Stimulated activated CD8-positive, alpha-beta memory T cell treated with anti-CD3 and anti-CD28 coated beads, Interleukin-15, amount 100 ng/mL, for 48 hours (primary cell): ENCODE measurements around the gene ZFP1.

ENCODE experiments used
- DNase-seq, 2 donors: peaks; one replicate each; pipeline ENCODE4 v3.0.0-alpha.2; 2020; ENCODE audit warnings: low read depth in 2 of 2

The ZFP1 gene

GRCh38 chr16:75152635-75153034 lies 4.3 kb downstream of the ZFP1 start:
- no peak for DNase-seq

- DNase-seq = no peak
Observed at GRCh38 chr16:75160386-75160785, 12.1 kb downstream of the ZFP1 start.

- DNase-seq = no peak
Observed at GRCh38 chr16:75169899-75170405, 21.6 kb downstream of the ZFP1 start.

GRCh38 chr16:75172578-75172977 lies 24.3 kb downstream of the ZFP1 start:
- no peak for DNase-seq

DNA sequence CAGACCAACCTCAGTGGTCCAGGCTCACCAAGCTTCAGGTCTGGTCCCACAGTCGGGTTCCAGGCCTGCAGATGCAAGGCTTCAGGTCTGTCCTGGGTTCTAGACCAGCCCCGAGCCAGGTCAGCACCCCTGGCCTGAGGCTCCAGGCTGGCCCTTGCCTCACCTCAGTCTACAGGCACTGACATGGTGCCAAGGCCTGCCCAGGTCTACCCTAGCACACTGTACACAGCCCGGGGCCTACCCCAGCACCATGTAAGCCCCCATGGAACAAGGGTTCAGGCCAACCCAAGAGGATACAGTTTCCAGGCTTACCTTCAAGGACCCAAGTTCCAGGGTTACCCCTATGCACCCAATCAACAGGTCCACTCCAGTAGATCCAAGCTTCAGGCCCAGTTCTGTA lies 26.8 kb downstream of the ZFP1 start:
- DNase-seq = no peak

DNA sequence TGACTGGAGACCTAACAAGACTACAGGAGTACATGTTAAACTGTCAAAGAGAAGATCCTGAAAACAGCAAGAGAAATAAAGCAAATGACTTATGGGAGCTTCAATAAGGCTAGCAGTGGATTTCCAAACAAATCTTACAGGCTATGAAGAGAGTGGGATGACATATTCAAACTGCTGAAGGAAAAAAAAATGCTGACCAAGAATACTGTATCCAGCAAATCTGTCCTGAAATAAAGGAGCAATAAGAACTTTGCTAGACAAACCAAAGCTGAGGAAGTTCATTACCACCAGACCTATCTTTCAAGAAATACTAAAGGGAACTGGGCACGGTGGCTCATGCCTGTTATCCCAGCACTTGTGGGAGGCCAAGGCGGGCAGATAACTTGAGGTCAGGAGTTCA lies 28.6 kb downstream of the ZFP1 start:
- DNase-seq = no peak

GRCh38 chr16:75179208-75179607 lies 30.9 kb downstream of the ZFP1 start:
- DNase-seq = no peak

GRCh38 chr16:75181630-75182029 lies 33.3 kb downstream of the ZFP1 start:
- no peak for DNase-seq

DNA sequence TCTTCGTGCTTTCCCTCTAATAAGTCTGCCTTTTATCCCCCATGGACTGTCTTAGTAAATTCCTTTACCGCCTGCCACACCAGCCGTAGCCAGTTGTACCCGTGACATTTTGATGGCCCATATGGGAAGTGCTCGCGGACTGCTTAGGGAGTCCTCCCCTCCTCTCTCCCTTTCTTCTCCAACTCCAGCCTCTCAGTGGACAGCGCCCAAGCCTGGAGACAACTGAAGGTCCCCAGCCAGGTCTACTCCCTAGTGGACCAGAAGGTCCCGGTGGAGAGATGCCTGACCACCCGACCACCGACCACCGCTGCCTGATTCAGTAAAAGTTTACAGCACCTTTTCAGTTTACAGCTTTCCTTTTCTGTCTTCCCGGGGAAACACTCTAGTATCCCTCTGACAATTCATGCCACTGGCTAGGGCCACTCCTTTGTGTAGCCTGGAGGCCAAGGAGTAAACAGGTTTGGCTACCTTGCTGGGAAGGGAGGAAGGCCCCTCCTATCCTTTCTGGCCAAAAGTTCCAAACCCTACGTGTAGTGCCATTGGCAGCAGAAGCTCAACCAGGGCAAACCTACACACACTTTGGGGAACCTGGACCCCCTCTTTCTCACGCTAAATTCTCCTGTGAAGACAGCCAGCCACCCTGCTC lies 40.6 kb downstream of the ZFP1 start:
- DNase-seq = no peak

DNA sequence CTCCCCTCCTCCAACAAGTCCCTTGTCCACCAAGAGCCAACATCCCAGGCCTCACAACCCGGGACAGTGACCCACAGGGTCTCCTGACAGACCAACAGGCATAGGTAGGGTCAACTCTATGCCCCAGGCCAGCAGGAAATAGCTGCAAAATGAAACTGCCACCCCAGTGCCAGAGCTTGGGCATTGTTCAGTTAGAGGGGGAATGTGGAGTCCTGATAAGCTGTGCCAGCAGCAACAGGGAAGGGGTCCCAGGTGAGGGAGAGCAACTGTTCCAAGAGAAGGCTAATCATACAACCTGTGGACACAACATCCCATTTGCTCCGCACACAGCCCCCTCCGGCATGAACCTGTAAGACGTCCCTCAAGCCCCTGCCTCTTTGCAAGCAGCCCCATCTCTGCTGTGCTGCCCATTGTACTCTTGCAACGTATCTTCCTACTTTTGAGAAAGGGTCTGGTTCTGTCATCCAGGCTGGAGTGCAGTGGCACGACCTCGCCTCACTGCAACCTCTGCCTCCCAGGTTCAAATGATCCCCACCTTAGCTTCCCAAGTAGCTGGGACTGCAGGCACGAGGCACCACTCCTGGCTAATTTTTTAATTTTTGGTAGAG lies 41.4 kb downstream of the ZFP1 start:
- no peak for DNase-seq

DNA sequence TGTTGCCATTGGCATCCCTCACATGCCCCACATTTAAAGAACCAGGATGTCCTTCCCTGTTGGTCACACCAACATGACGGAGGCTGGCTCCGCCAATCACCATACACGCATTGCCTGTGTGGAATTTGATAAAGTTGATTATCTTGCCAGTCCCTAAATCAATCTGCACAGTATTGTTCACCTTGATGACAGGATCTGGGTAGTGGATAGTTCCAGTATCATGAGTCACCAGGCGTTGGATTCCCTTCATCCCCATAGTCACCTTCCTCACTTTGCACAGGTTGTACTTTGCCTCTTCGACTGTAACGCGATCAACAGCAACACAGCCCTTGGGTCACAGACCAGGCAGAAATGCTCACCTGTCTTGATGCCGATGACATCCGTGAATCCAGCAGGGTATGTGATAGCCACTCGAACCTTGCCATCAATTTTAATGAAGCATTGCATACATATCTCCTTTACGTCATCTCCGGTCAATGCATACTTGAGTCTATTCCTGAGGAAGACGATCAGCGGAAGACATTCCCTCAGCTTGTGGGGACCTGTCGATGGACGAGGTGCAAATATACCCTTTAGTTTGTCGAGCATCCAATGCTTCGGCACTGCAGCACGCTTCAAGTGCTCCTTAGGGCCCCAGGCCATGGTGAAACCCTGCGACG lies 44.4 kb downstream of the ZFP1 start:
- no peak for DNase-seq

DNA sequence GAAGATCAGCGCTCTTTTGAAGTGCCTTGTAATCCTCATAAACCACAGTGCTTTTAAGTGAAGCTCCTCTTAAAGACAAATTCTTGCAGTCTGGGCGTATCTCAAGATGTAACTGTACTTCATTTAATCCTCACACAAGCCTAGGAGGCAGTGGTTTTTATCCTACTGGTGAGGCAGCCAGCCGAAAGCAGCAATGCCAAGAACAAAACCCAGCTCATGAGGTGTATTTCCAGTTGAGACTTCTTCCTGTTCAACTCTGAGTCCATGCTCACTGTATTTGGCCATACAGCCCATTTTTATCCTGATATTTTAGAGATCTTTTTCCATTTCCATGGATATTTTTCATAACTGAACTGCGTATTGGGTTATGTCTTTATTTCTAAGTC lies 44.9 kb downstream of the ZFP1 start:
- no peak for DNase-seq

DNA sequence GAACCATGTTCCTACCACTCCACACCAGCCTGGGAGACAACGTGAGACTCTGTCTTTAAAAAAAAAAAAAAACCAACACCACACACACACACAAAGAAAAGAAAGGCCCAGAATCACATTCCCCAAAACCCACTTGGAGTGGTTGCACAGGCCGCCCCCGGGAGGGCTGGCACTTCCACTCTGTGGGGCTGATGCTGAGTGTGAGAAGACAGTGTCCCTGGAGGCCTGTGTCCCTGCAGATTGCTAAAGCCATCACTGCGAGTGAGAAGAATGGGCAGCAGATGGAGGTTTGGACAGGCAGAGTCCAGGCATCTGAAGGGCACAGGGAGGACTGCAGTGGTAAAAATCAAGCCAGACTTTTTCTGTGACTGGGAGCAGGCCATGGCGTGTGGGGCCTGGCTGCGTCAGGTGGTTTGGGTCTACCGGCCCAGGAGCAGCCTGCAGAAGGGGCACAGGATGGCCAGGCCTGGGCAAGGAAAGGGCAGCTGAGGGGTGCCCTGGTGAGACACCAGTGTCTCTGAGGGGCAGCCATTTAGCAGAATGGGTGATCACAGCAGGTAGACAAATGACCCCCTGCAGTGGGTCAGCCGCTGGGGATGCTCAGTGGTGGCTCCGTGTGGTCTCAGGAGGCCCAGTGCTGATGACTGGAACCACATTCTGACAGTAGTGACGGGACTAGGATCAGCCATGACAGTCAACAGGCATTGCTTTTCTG lies 45.6 kb downstream of the ZFP1 start:
- no peak for DNase-seq

- DNase-seq = no peak
Observed at GRCh38 chr16:75195811-75196790, 47.8 kb downstream of the ZFP1 start.

GRCh38 chr16:75196836-75197235 lies 48.5 kb downstream of the ZFP1 start:
- DNase-seq = no peak

DNA sequence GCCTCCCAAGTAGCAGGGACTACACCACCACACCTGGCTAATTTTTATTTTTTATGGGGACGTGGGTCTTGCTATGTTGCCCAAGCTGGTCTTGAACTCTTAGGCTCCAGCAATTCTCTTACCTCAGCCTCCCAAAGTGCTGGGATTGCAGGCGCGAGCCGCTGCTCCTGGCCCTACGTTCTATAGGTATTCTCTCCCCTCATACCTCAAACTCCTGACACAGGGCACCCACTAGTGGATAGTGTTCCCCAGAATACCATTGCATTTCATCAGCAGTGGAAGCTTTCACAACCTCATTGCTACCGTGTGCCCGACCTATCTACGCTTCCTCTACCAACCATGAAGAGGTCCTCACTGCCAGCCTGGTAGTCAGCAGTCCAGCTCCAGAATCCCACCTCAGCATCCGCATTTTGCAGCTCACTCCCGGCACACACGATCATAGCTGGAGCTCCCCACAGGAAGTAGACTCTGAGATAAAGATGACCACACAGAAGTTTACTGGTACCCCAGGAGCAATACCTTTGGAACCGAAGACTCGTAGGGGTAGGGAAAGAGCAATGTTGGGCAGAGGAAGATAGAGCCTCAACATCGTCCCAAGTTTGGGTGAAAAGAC lies 49.3 kb downstream of the ZFP1 start:
- DNase-seq = no peak

GRCh38 chr16:75198135-75198600 lies 49.8 kb downstream of the ZFP1 start:
- no peak for DNase-seq

DNA sequence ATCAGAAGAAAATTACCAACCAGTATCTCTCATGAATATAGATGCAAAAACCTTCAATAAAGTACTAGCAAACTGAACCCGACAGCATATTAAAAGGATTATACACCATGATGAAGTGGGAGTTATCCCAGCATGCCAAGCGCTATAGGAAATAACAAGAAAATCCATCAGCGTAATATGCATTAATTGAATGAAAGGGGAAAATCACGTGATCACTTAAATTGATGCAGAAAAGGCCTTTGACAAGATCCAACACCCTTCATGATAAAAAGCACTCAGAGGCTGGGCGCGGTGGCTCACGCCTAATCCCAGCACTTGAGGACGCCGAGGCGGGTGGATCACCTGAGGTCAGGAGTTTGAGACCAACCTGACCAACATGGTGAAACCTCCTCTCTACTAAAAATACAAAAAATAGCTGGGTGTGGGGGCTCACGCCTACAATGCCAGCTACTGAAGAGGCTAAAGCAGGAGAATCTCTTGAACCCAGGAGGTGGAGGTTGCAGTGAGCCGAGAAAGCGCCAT lies 53.8 kb downstream of the ZFP1 start:
- no peak for DNase-seq

- no peak for DNase-seq
Observed at GRCh38 chr16:75203096-75203495, 54.8 kb downstream of the ZFP1 start.

DNA sequence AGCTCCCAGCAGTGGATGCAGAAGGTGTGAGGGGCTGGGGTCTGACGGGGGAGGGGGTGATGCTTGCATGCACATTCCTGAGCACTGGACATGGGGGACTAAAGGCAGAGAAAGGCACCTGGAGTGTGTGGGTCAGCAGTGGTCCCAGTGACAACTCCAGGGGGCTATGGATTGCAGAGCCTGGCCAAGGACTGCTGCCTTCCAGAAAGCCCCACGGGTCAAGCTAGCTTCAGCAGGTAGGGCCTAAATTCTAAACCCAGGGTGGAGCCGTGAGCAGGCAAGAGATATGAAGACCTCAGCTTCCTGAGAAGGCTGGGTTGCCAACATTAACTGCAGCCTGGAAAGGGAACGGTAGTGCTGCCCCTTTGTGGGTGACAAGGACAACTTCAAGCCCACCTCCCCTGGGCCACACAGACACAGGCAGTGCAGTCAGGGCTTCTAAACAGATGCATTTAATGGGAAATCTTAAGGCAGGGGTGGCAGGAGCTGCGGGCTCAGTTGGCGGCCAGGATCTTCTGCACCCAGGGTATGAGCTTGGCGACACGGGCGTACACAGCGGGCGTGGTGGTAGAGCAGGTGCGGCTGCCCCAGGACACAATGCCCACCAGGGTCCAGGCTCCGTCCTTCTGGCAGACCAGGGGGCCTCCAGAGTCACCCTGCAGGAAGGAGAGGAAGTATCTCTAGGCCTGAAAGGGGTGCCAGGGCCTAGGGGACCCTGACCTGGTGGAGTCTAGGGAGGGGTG lies 55.5 kb downstream of the ZFP1 start:
- DNase-seq = no peak
